BJ (cell line): ENCODE measurements around the gene WNT11. TPM values are rescaled to one million over a fixed set of nuclear protein-coding genes. Genes with fewer than 3 reads are reported as not detected.

Source experiments
- CTCF ChIA-PET: fragments of 350-600 bp; formaldehyde crosslinking; extraction: SDS; loops from one replicate; lab custom pipeline; 2021; ENCODE audit warnings: antibody characterized with exemption, inconsistent platforms; lab: Yijun Ruan, JAX
- POLR2A ChIA-PET: fragments of 300-600 bp; sonication (Branson Sonifier 250); formaldehyde crosslinking; extraction: SDS; loops from one replicate; lab custom pipeline; 2021; ENCODE audit warnings: antibody characterized with exemption; lab: Charles Lee
- DNase-seq: peaks from one replicate; pipeline ENCODE4 v3.0.0-alpha.2; 2011; ENCODE audit warnings: low read depth
- H3K27me3 ChIP-seq: 2 replicates; pipeline ENCODE4 v1.6.0; 2011; ENCODE audit warnings: low read length; ENCODE audit not compliant: control insufficient read depth, insufficient read depth
- H3K36me3 ChIP-seq: 2 replicates; pipeline ENCODE4 v1.5.1; 2011; ENCODE audit warnings: low read length; ENCODE audit not compliant: control insufficient read depth, insufficient read depth
- H3K4me3 ChIP-seq: 2 replicates; pipeline ENCODE4 v1.5.1; 2011; ENCODE audit warnings: low read depth, mild to moderate bottlenecking, control low read depth, low read length
- CTCF ChIP-seq: IDR thresholded peaks from 2 replicates; pipeline ENCODE4 v1.5.1; 2011; ENCODE audit warnings: low read depth, mild to moderate bottlenecking, control low read depth, inconsistent platforms, low read length, moderate library complexity; ENCODE audit not compliant: insufficient read depth
- polyA plus RNA-seq: library from polyadenylated mRNA; depleted of rRNA; stranded (reverse); fragments of >200 nt; gene quantifications from 2 replicates; pipeline ENCODE4 v1.2.3, GENCODE V29; 2011

The WNT11 gene
- polyA plus RNA-seq, 1 experiment = 0.25 TPM

GRCh38 chr11:76231121-76231738, 24.9 kb upstream of the WNT11 start:
- Histone ChIP-seq H3K36me3 (no peaks in the 10 kb centered on the region), H3K27me3 (peaks cover 4% of the 10 kb centered on the region), H3K4me3 (no peak overlapping the region)
- CTCF ChIA-PET = no interaction called here
- POLR2A ChIA-PET = no interaction called here
- TF ChIP-seq CTCF = no peak
- DNase-seq = no peak

- CTCF ChIA-PET = no interaction called here
- DNase-seq = no peak
- no peak overlapping the region for H3K4me3 ChIP-seq
- peaks cover 4% of the 10 kb centered on the region for H3K27me3 ChIP-seq
- no peaks in the 10 kb centered on the region for H3K36me3 ChIP-seq
- no peak for TF ChIP-seq CTCF
- POLR2A ChIA-PET = no interaction called here
Measured at GRCh38 chr11:76230392-76230791, 24.1 kb upstream of the WNT11 start.

- Histone ChIP-seq H3K27me3 (peaks cover 4% of the 10 kb centered on the region), H3K4me3 (no peak overlapping the region), H3K36me3 (no peaks in the 10 kb centered on the region)
- ChIA-PET CTCF (no interaction called here), POLR2A (no interaction called here)
- DNase-seq = no peak
- TF ChIP-seq CTCF = no peak
Measured at GRCh38 chr11:76229690-76230240, 23.5 kb upstream of the WNT11 start.

- no peaks in the 10 kb centered on the region for H3K36me3 ChIP-seq
- ChIA-PET CTCF (no interaction called here), POLR2A (no interaction called here)
- H3K27me3 ChIP-seq = peaks cover 4% of the 10 kb centered on the region
- H3K4me3 ChIP-seq = no peak overlapping the region
- no peak for TF ChIP-seq CTCF
- no peak for DNase-seq
Measured at GRCh38 chr11:76228875-76229149, 22.5 kb upstream of the WNT11 start.

- no peaks in the 10 kb centered on the region for H3K36me3 ChIP-seq
- ChIA-PET POLR2A (no interaction called here), CTCF (interaction anchor here (0.9 to 1.0 kb wide), 2 partner anchors 20 to 176 kb away, joined by 3 read pairs; no protein-coding TSS in a partner anchor)
- no peak for TF ChIP-seq CTCF
- DNase-seq = no peak
- H3K27me3 ChIP-seq = peaks cover 4% of the 10 kb centered on the region
- no peak overlapping the region for H3K4me3 ChIP-seq
Measured at GRCh38 chr11:76228071-76228874, 22.0 kb upstream of the WNT11 start.
